A172 (cell line): ENCODE measurements around the gene EHBP1L1. TPM values are rescaled to one million over a fixed set of nuclear protein-coding genes. Genes with fewer than 3 reads are reported as not detected.

Source experiments
- DNase-seq: peaks from one replicate; pipeline ENCODE4 v3.0.0-alpha.2; 2015; ENCODE audit warnings: low spot score
- total RNA-seq: library from RNA; depleted of rRNA; stranded (reverse); fragments of >200 nt; shearing (Covaris generic); gene quantifications from 2 replicates; pipeline ENCODE4 v1.2.3, GENCODE V29; 2014

Gene EHBP1L1
- total RNA-seq, 1 experiment from 2014 or later = 50.1 TPM

- no peak for DNase-seq
Measured at GRCh38 chr11:65593518-65594414, 17.9 kb downstream of the EHBP1L1 start.

- no peak for DNase-seq
Measured at GRCh38 chr11:65595131-65595530, 19.3 kb downstream of the EHBP1L1 start.

GRCh38 chr11:65595543-65596281 is 19.9 kb downstream of the EHBP1L1 start, which contains the start of gene KCNK7:
Gene KCNK7, minus strand, starts transcription at chr11:65595800. Its CDS starts 28 bp downstream, at chr11:65595772.
- DNase-seq = no peak

GRCh38 chr11:65596520-65596919 is 20.7 kb downstream of the EHBP1L1 start:
- no peak for DNase-seq

GRCh38 chr11:65598258-65598699 is 22.4 kb downstream of the EHBP1L1 start:
- no peak for DNase-seq

GRCh38 chr11:65599216-65599954 is 23.5 kb downstream of the EHBP1L1 start:
- no peak for DNase-seq

- DNase-seq = no peak
Measured at GRCh38 chr11:65599955-65600246, 24.0 kb downstream of the EHBP1L1 start.

- no peak for DNase-seq
Measured at GRCh38 chr11:65604258-65604657, 28.4 kb downstream of the EHBP1L1 start.

- DNase-seq = no peak
Measured at GRCh38 chr11:65606876-65607613, 31.2 kb downstream of the EHBP1L1 start.

GRCh38 chr11:65607614-65608426 is 32.0 kb downstream of the EHBP1L1 start:
- no peak for DNase-seq

GRCh38 chr11:65609229-65609628 is 33.4 kb downstream of the EHBP1L1 start:
- no peak for DNase-seq

GRCh38 chr11:65609665-65610064 is 33.8 kb downstream of the EHBP1L1 start:
- no peak for DNase-seq

- no peak for DNase-seq
Measured at GRCh38 chr11:65610404-65610803, 34.6 kb downstream of the EHBP1L1 start.

GRCh38 chr11:65611028-65611757 is 35.3 kb downstream of the EHBP1L1 start:
- no peak for DNase-seq

- DNase-seq = no peak
Measured at GRCh38 chr11:65611758-65612603, 36.1 kb downstream of the EHBP1L1 start.

GRCh38 chr11:65612691-65613090 is 36.8 kb downstream of the EHBP1L1 start:
- no peak for DNase-seq

GRCh38 chr11:65613091-65613928 is 37.5 kb downstream of the EHBP1L1 start:
- DNase-seq = no peak
